Uterus (tissue), 4 donors: ENCODE measurements around the gene GJB6. TPM values are rescaled to one million over a fixed set of nuclear protein-coding genes. Genes with fewer than 3 reads are reported as not detected.

Experiments used
- DNase-seq, 2 donors: peaks; one replicate each; pipeline ENCODE4 v3.0.0-alpha.2; 2019 to 2020
- H3K27ac ChIP-seq, 2 donors: fragments of 200-600 bp; sonication (generic); 1 replicate in 1 of 2; 2 replicates in 1 of 2; pipeline ENCODE4 v1.5.1; 2016 to 2018
- H3K27me3 ChIP-seq, 2 donors: fragments of 200-600 bp; sonication (generic); one replicate each; pipeline ENCODE4 v1.5.1; 2018 to 2019; ENCODE audit warnings: control low read depth in 1 of 2
- H3K36me3 ChIP-seq, 2 donors: fragments of 200-600 bp; sonication (generic); one replicate each; pipeline ENCODE4 v1.5.1; 2019; ENCODE audit warnings: control low read depth in 1 of 2
- H3K4me1 ChIP-seq, 2 donors: fragments of 200-600 bp; sonication (generic); one replicate each; pipeline ENCODE4 v1.5.1; 2018 to 2019; ENCODE audit warnings: control low read depth in 1 of 2
- H3K4me3 ChIP-seq, 2 donors: fragments of 200-600 bp; sonication (generic); 1 replicate in 1 of 2; 2 replicates in 1 of 2; pipeline ENCODE4 v1.5.1; 2018 to 2019; ENCODE audit warnings: mild to moderate bottlenecking in 1 of 2
- H3K9me3 ChIP-seq, 2 donors: fragments of 200-600 bp; sonication (generic); one replicate each; pipeline ENCODE4 v1.5.1; 2019; ENCODE audit warnings: control low read depth in 1 of 2
- POLR2A ChIP-seq, 2 donors: fragments of 450-650 bp; IDR thresholded peaks; one replicate each; pipeline ENCODE4 v1.6.1; 2016; ENCODE audit warnings: antibody characterized with exemption in 2 of 2, mild to moderate bottlenecking in 1 of 2, moderate library complexity in 1 of 2
- intact Hi-C: fragments of 100-400 bp; cut with DNase I; formaldehyde crosslinking; loops from one replicate; pipeline ENCODE4 v1.15.1; 2023; ENCODE audit warnings: low total_unique reads
- total RNA-seq, 4 donors: library from RNA; depleted of rRNA in 3 of 4; stranded (reverse); fragments of >200 nt in 3 of 4; gene quantifications; one replicate each; pipeline versions ENCODE4 v1.1.0 to v1.2.4, GENCODE V29; 2014 to 2023
- TF ChIP-seq, protein P1 (sequence below), 4 experiments: fragments of 200-600 bp in 2 of 4; fragments of 450-650 bp in 2 of 4; sonication (generic) in 2 of 4; IDR thresholded peaks; one replicate each; pipeline ENCODE4 v1.5.1; 2016 to 2019; ENCODE audit warnings: antibody characterized with exemption in 4 of 4, mild to moderate bottlenecking in 2 of 4, moderate library complexity in 1 of 4
- donor health status: DM: yes; HTN: yes; CAD: no.

The GJB6 gene
- total RNA-seq, 4 donors from 2014 or later = 0.41 TPM; not detected in 3

DNA sequence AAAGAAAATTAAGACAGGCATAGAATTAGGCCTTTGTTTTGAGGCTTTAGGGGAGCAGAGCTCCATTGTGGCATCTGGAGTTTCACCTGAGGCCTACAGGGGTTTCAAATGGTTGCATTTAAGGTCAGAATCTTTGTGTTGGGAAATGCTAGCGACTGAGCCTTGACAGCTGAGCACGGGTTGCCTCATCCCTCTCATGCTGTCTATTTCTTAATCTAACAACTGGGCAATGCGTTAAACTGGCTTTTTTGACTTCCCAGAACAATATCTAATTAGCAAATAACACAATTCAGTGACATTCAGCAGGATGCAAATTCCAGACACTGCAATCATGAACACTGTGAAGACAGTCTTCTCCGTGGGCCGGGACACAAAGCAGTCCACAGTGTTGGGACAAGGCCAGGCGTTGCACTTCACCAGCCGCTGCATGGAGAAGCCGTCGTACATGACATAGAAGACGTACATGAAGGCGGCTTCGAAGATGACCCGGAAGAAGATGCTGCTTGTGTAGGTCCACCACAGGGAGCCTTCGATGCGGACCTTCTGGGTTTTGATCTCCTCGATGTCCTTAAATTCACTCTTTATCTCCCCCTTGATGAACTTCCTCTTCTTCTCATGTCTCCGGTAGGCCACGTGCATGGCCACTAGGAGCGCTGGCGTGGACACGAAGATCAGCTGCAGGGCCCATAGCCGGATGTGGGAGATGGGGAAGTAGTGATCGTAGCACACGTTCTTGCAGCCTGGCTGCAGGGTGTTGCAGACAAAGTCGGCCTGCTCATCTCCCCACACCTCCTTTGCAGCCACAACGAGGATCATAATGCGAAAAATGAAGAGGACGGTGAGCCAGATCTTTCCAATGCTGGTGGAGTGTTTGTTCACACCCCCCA, 43.2 kb downstream of the GJB6 start:
- Histone ChIP-seq H3K27me3 (peaks cover 0 to 13% of the 10 kb centered on the region in 2 donors), H3K36me3 (no peaks in the 10 kb centered on the region), H3K27ac (no peak overlapping the region), H3K4me1 (peaks cover 0 to 13% of the 10 kb centered on the region in 2 donors), H3K9me3 (no peaks in the 10 kb centered on the region), H3K4me3 (no peak overlapping the region)
- TF ChIP-seq POLR2A (IDR thresholded peaks at IDR 0.05) = no peak
- TF ChIP-seq, protein P1, sequence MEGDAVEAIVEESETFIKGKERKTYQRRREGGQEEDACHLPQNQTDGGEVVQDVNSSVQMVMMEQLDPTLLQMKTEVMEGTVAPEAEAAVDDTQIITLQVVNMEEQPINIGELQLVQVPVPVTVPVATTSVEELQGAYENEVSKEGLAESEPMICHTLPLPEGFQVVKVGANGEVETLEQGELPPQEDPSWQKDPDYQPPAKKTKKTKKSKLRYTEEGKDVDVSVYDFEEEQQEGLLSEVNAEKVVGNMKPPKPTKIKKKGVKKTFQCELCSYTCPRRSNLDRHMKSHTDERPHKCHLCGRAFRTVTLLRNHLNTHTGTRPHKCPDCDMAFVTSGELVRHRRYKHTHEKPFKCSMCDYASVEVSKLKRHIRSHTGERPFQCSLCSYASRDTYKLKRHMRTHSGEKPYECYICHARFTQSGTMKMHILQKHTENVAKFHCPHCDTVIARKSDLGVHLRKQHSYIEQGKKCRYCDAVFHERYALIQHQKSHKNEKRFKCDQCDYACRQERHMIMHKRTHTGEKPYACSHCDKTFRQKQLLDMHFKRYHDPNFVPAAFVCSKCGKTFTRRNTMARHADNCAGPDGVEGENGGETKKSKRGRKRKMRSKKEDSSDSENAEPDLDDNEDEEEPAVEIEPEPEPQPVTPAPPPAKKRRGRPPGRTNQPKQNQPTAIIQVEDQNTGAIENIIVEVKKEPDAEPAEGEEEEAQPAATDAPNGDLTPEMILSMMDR (IDR thresholded peaks at IDR 0.05) = no peak
- DNase-seq = no peak
- intact Hi-C loops = no loop called here

DNA sequence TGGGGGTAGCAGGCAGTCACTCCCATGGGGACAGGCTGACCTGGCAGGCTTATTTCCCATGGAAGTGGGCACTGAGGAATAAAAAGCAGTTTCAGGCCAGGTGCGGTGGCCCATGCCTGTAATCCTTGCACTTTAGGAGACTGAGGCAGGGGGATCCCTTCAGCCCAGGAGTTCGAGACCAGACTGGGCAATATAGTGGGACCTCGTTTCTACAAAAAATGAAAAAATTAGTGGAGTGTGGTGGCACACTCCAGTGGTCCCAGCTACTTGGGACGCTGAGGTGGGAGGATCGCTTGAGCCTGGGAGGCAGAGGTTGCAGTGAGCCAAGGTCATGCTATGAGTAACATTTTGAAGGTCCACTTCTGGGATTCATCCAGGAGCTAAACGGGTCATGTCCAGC, 45.3 kb downstream of the GJB6 start:
- intact Hi-C loops = no loop called here
- no peak for DNase-seq
- H3K36me3 ChIP-seq = no peaks in the 10 kb centered on the region
- H3K4me1 ChIP-seq = no peaks in the 10 kb centered on the region
- no peak overlapping the region for H3K4me3 ChIP-seq
- TF ChIP-seq POLR2A (IDR thresholded peaks at IDR 0.05) = no peak
- TF ChIP-seq, protein P1 (IDR thresholded peaks at IDR 0.05) = no peak
- no peak overlapping the region for H3K27ac ChIP-seq
- H3K27me3 ChIP-seq = no peaks in the 10 kb centered on the region
- H3K9me3 ChIP-seq = no peaks in the 10 kb centered on the region

DNA sequence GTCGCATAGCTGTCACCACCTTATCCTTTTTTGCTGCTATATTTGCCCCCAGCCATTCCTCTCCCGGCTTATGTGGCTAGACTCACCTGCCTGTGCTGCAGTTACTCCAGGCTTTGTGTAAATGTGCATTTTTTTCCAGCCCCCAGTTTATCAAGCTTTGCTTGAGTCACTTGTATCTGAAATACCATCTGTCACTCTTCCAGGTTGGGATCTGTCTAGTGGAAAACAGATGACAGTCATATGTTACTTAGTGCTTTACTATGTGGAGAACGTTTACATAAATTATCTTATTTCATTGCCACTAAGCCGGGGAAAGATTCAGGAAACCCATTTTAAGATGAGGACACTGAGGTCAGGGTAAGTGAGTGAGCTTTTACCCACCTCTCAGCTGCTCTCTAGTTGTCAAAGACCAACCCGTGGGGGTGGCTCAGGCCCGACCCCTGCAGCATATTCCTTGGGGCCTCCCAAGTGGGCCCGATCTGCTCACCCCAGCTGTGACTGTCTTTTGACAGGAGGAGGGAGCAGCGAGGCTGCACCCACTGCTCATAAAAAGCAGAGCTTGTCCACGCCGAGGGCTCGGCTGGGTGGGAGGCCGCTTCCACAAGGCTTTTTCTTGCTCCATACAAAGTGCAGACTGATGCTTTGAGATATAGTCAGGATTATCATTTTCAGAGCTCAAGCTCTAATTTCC, 46.6 kb downstream of the GJB6 start:
- no peak for DNase-seq
- H3K4me3 ChIP-seq = no peak overlapping the region
- no peaks in the 10 kb centered on the region for H3K4me1 ChIP-seq
- intact Hi-C loops = no loop called here
- no peaks in the 10 kb centered on the region for H3K9me3 ChIP-seq
- no peak overlapping the region for H3K27ac ChIP-seq
- no peaks in the 10 kb centered on the region for H3K27me3 ChIP-seq
- TF ChIP-seq POLR2A (IDR thresholded peaks at IDR 0.05) = no peak
- TF ChIP-seq, protein P1 (IDR thresholded peaks at IDR 0.05) = no peak
- H3K36me3 ChIP-seq = no peaks in the 10 kb centered on the region

DNA sequence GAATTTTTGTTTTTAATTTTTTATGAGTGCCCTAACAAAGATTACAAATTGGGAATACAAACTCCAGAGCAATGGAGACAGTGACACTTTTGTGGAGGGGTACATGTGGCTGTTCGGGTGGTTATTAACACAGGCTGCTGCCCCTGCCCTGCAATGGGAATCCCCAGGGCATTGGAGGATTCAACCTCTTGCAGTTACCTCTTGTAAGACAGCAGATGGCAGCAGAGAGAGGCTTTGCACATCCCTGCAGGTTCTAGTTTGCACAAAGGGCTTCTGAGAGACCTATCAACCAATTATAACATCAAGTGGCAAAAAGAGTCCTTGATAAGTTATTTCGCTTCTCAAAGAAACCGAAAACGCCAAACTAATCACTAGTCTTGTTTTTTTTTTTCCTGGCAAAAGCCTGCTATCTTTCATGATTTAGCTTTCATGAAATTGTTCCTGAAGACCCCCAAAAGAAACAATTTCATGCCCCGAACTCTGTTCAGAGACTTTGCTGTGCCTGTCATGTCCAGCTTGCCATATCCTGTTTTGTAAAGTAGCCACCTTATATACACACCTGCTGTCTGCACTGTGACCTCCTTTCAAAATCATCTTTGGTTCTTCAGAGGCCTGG, 49.8 kb downstream of the GJB6 start:
- H3K4me1 ChIP-seq = no peaks in the 10 kb centered on the region
- intact Hi-C loops = no loop called here

More for the DNA sequence above, 49.8 kb downstream of the GJB6 start:
- H3K9me3 ChIP-seq = no peaks in the 10 kb centered on the region
- TF ChIP-seq, protein P1 (IDR thresholded peaks at IDR 0.05) = peak; percentile 65 to 80 (median 73)
- TF ChIP-seq POLR2A (IDR thresholded peaks at IDR 0.05) = no peak
- no peak for DNase-seq
- no peaks in the 10 kb centered on the region for H3K36me3 ChIP-seq
- H3K27ac ChIP-seq = no peak overlapping the region
- H3K27me3 ChIP-seq = no peaks in the 10 kb centered on the region
- no peak overlapping the region for H3K4me3 ChIP-seq
